HG03442 (cell line): ENCODE measurements around the gene KDM4C.

Experiments used
- ATAC-seq: cut with Tn5 transposase; IDR thresholded peaks from one replicate; pipeline ENCODE4 v1.9.1; 2021; ENCODE audit warnings: mild to moderate bottlenecking, moderate library complexity; ENCODE audit not compliant: unreplicated experiment

Gene KDM4C

GRCh38 chr9:6852243-6852963 is 94.6 kb downstream of the KDM4C start:
- no peak for ATAC-seq

- ATAC-seq: no peak
Measured at GRCh38 chr9:6855860-6856259, 98.1 kb downstream of the KDM4C start.

DNA sequence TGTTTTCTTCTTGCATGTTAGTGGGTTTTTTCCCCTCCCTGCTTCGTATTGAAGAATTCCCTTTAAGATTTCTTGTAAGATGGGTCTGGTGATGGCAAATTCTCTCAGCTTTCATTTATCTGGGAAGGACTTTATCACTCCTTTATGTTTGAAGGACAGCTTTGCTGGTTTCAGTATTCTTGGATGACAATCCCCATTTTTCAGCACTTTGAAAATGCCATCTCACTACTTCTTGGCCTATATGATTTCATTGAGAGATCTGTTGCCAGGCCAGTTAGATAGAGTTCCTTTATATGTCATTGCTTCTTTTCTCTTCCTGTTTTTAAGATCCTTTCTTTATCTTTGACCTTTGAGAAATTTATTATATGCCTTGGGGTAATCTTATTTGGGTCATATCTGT is 106.3 kb downstream of the KDM4C start:
- ATAC-seq: no peak

DNA sequence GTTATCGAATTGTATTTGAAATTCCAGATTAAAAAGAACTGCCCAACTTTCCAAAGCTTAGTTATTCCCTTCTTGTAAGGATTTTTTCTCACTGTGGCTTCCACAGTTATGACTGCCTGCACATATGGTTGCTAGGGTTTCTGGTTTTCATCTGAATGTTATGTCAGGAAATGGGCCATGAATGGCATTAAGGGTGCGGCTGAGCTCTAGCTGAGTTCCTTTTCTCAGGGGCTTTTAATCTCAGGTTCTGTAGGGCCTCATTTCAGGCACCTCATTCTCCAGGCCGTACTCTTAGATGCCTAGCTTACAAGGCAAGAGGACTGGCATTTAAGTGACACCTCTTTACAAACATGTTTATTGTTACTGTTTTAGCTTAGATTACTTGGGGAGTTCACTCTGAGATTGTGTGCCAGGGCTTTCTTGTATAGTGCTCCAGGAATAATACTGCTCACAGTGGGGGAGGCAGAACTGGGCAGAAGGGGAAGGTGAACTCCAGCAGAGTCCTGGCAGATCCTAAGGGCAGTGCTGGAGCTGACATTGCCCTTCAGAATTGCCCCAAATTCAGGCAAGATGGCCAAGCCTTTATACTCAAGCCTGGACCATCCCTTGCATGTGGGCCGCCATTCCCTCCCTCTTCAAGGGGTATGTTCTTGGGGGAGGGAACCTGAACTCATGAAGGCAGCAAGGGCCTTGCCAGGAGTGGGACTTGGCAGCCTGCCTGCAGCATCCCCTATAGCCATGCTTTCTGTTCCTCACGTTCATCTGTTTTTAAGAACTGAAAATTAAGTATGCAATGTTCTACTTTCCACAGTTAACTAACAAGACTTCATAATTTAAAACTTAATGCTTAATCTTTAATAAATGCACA is 111.5 kb downstream of the KDM4C start:
- ATAC-seq: no peak

- ATAC-seq: no peak
Measured at GRCh38 chr9:6870149-6870548, 112.4 kb downstream of the KDM4C start.

GRCh38 chr9:6870650-6871477 is 113.1 kb downstream of the KDM4C start:
- no peak for ATAC-seq

GRCh38 chr9:6873857-6874256 is 116.1 kb downstream of the KDM4C start:
- no peak for ATAC-seq

GRCh38 chr9:6876195-6876894 is 118.6 kb downstream of the KDM4C start:
- no peak for ATAC-seq

GRCh38 chr9:6877671-6878161 is 119.9 kb downstream of the KDM4C start:
- no peak for ATAC-seq

DNA sequence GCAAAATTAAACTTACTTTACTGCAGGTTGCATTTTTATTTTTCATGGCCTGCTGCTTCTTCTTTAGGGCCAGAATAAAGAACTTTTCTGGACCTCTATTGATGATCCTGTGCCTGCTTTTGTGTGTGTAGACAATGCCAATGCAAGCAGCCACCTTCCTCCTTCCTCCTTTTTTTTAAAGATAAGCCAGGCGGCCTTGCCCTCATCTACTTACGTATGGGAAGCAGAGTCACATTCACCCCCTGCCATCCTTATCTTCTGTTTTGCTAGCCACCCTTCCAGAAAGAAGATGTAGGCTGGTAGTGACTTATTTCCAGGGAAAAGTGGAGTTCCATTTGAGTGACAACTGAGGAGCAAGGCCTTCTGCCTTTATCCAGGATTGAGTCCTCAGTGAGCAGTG is 122.9 kb downstream of the KDM4C start:
- ATAC-seq: no peak

DNA sequence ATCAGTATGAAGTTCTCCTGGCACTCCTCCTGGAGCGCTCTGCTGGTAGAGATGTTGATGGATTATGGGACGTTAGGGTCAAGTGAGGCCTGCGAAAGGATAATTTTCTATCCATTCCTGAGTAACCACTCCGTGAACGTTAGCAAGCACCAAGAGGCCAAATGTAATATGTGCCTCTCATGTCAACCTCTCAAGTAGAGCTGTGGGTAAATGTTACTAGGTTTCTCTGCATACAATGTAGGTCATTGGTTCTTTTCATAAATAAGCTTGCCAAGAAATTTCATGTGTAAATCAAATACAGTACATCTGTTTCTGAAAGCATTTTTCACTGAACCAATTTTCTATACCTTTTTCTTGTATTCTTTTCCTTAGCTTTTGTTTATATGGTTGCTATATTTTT is 126.3 kb downstream of the KDM4C start:
- no peak for ATAC-seq

DNA sequence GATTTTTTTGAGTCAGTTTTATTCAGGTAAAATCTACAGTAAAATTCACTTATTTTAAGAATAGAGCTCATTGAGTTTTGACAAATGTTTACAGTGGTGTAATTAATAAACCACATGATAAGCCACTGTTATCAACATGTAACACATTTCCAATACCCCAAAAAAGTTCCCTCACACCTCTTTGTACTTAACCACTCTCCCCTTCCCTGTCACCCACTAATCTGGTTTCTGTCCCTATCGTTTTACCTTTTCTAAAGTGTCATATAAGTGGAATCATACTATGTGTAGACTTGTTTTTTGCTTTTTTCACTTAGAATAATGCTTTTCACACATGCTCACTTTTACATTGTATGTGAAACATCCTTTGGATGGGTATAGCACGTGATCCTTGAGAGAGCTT is 127.2 kb downstream of the KDM4C start:
- ATAC-seq: no peak

GRCh38 chr9:6887051-6887450 is 129.3 kb downstream of the KDM4C start:
- ATAC-seq: no peak

DNA sequence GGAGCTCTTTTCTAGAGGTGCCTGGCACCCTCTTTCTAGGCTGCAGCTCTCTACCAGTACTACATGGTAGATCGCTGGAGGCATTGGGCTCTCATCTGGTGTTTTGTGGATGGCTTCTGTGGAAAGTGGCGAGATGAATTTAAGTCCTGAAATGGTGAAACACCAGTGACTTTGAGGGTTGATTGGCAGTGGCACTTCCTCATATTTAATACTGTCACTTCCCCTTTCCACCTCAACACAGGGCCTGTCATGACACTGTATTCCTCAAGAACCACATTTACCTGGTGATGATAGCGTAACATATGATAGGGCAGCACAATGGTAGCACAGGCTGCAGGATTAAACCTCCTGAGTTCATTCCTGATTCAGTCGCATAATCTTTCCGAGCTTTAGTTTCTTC is 132.1 kb downstream of the KDM4C start:
- no peak for ATAC-seq

DNA sequence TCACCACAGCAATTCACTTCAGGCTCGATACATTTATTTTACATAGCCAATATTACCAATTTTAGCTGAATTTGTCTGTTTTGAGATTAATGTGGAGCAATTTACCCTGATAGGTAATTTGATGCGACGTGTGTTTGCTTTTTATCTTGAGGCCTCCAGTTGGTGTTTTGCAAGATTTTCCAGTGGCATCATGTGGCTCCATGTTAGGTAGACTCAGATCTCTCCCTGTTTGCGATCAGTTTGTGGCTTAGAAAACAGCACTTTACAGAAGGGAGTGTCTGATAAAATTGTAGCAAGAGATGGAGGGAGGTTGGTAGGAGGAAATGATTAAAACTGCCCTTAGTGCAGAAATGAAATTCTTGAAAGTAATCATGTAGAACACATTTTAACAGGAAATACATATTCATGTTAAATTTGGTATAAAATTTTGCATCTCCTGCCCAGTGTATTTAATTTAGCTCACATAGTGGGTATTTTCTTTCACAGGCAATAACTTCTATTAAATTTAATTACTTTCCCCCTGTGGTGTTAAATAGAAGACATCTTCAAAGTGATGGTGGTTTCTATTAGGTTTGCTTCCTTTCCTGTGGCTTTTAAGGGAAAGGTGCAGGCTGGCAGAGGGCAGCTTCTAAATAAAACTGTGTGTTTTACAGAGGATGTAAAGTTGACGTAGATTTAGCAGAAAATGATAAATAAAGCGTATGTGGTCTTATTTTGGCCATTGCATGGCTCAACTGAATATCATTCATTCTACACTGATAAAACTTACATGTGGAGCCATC is 135.8 kb downstream of the KDM4C start:
- peak; percentile 18 for ATAC-seq

DNA sequence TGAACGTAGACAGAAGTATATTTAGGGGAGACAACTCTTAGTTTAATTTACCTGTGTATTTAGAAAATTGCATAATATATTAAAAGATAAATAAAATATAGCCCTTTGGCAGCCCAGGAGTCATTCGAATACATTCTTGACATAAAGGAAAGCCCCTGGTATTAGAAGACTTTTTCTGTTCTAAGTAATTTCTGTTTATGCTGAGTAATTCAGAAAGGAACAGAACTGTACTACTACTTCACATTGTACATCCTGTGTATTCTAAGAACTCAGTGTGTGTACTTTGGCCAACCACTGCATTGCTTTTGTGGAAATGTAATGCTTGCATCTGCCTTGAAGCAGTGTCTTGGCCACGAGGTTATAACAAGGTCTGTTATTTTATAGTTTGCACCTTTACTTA is 136.4 kb downstream of the KDM4C start:
- ATAC-seq: peak; percentile 96

- no peak for ATAC-seq
Measured at GRCh38 chr9:6895754-6896153, 138.0 kb downstream of the KDM4C start.

- no peak for ATAC-seq
Measured at GRCh38 chr9:6896562-6896961, 138.8 kb downstream of the KDM4C start.

GRCh38 chr9:6897207-6897822 is 139.5 kb downstream of the KDM4C start:
- ATAC-seq: no peak
